Right lobe of liver (tissue), 6 donors: ENCODE results near the gene TLR6. TPM values are rescaled to one million over a fixed set of nuclear protein-coding genes. Genes with fewer than 3 reads are reported as not detected.

Experiments used
- ATAC-seq, 4 donors: fragments of 200-7000 bp; cut with Tn5 transposase; one replicate each; pipeline ENCODE4 v1.9.1; 2020; ENCODE audit warnings: mild to moderate bottlenecking in 4 of 4, moderate library complexity in 4 of 4
- DNase-seq, 3 donors: peaks; one replicate each; pipeline ENCODE4 v3.0.0-alpha.2; 2020
- H3K27ac ChIP-seq, 3 donors: fragments of 200-600 bp; one replicate each; pipeline ENCODE4 v1.8.0; 2022
- H3K27me3 ChIP-seq, 2 donors: fragments of 200-600 bp; one replicate each; pipeline ENCODE4 v1.8.0; 2022
- H3K36me3 ChIP-seq, 4 donors: fragments of 200-600 bp; sonication (generic) in 1 of 4; one replicate each; pipeline versions ENCODE4 v1.5.1 to v1.8.0; 2017 to 2022; ENCODE audit warnings: control low read depth in 1 of 4
- H3K4me1 ChIP-seq, 4 donors: fragments of 200-600 bp; sonication (generic) in 1 of 4; one replicate each; pipeline versions ENCODE4 v1.5.1 to v1.8.0; 2017 to 2022; ENCODE audit warnings: control low read depth in 1 of 4
- H3K4me3 ChIP-seq, 3 donors: fragments of 200-600 bp; one replicate each; pipeline ENCODE4 v1.8.0; 2022
- H3K9me3 ChIP-seq, 4 donors: fragments of 200-600 bp; sonication (generic) in 1 of 4; one replicate each; pipeline versions ENCODE4 v1.5.1 to v1.8.0; 2017 to 2022; ENCODE audit warnings: control low read depth in 1 of 4
- CTCF ChIP-seq, 4 donors: fragments of 200-600 bp in 3 of 4; fragments of 450-650 bp in 1 of 4; IDR thresholded peaks; one replicate each; pipeline versions ENCODE4 v1.5.1 to v1.8.0; 2016 to 2022; ENCODE audit warnings: antibody characterized with exemption in 4 of 4, mild to moderate bottlenecking in 2 of 4
- POLR2A ChIP-seq: fragments of 450-650 bp; IDR thresholded peaks from one replicate; pipeline ENCODE4 v1.6.1; 2017; ENCODE audit warnings: antibody characterized with exemption, mild to moderate bottlenecking
- WGBS: methylation state at CpG from one replicate; pipeline ENCODE4 v1.1.6; 2018; ENCODE audit warnings: low coverage, low lambda C conversion rate; ENCODE audit not compliant: insufficient coverage; ENCODE audit errors: missing lambda C conversion rate; 5-methylcytosine and 5-hydroxymethylcytosine counted together
- intact Hi-C, 2 donors: fragments of 100-400 bp; cut with DNase I; formaldehyde crosslinking; loops; one replicate each; pipeline versions ENCODE4 v1.11.2 to v1.14.1; 2022
- microRNA counts: library from miRNA; unstranded; fragments of <30 nt; microRNA quantifications from one replicate; lab custom pipeline; 2016
- microRNA-seq, 2 donors: library from miRNA; unstranded; fragments of <30 nt; microRNA quantifications; one replicate each; pipeline ENCODE4, GENCODE V29; 2019 to 2020
- small RNA-seq, 2 experiments: library from RNA; depleted of rRNA; stranded (forward); fragments of <200 nt; gene quantifications; one replicate each; pipeline ENCODE3, GENCODE V24; 2016
- total RNA-seq, 6 experiments: library from RNA; depleted of rRNA in 2 of 6; stranded (reverse); fragments of >200 nt in 2 of 6; fragmentation: NEBNext Ultra II Directional in 3 of 6; extraction: Animal tissue kit (Norgen Biotek cat#: 25700) in 3 of 6; gene quantifications; one replicate each; pipeline versions ENCODE4 v1.1.0 to v1.2.4, GENCODE V29; 2016 to 2023
- donor health status: DM: no; HTN: yes; CAD: no.
- donor health status: DM: no; HTN: no; CAD: no.
- donor health status: DM: no; HTN: no; CAD: no.
- donor health status: DM: no; HTN: yes; CAD: no.
- donor health status: DM: no; HTN: yes; CAD: no.

Gene TLR6
- total RNA-seq, 6 experiments from 2014 or later: 1.2 to 3.4 (median 2.4) TPM

- Histone ChIP-seq H3K4me1 (no peaks in the 10 kb centered on the region), H3K27ac (no peak overlapping the region), H3K4me3 (no peak overlapping the region), H3K27me3 (no peaks in the 10 kb centered on the region), H3K36me3 (no peaks in the 10 kb centered on the region), H3K9me3 (no peaks in the 10 kb centered on the region)
- intact Hi-C loops: no loop called here
- ATAC-seq (no peak), DNase-seq (no peak)
- WGBS: 79% methylated on average over 2 of the region's 2 CpGs
- no peak for TF ChIP-seq CTCF (IDR thresholded peaks at IDR 0.05)
Measured at GRCh38 chr4:38775326-38775725, 81.3 kb downstream of the TLR6 start.

GRCh38 chr4:38774181-38774955, 82.2 kb downstream of the TLR6 start:
- ATAC-seq (no peak), DNase-seq (no peak)
- Histone ChIP-seq H3K4me3 (no peak overlapping the region), H3K27ac (no peak overlapping the region), H3K4me1 (no peaks in the 10 kb centered on the region), H3K9me3 (no peaks in the 10 kb centered on the region), H3K36me3 (no peaks in the 10 kb centered on the region), H3K27me3 (no peaks in the 10 kb centered on the region)
- intact Hi-C loops: no loop called here
- 60% methylated on average over 8 of the region's 8 CpGs for WGBS
- no peak for TF ChIP-seq POLR2A
- no peak for TF ChIP-seq CTCF (IDR thresholded peaks at IDR 0.05)

MicroRNAs within 50 kb of the gene (microRNA counts, 767-probe panel; counts per million panel counts)
- microRNA hsa-miR-574-3p (lab: Ali Mortazavi, UCI) (9,932 counts per million, percentile 53 among the panel's probes with 10 or more counts), microRNA hsa-miR-574-5p (lab: Ali Mortazavi, UCI) (8,509 counts per million, percentile 35 among the panel's probes with 10 or more counts)

Small RNA genes lying within 50 kb of the gene (microRNA-seq; reads per million reads assigned to microRNA genes)
- gene MIR574: 1,208 to 1,649 reads per million in 2 donors

Small RNA genes lying within 50 kb of the gene (small RNA-seq; reads per million reads assigned to genes)
- gene MIR574: 6.4 to 6.9 reads per million in 2 experiments

Other genes with a start within 250 kb of the TLR6 start
- 10 to 100 TPM; 21.3 to 37.6 (median 26.8) TPM for gene KLF3, start 192.6 kb downstream of the TLR6 start, total RNA-seq
- gene TLR10, start 73.8 kb downstream of the TLR6 start, total RNA-seq: under 1 TPM in 4 of 6 experiments, not detected in 2; 0.16 to 0.68 (median 0.39) TPM
- 10 to 100 TPM in 1 of 6 experiments, 1 to 10 TPM in 5; 5.1 to 10.5 (median 7.8) TPM for gene TLR1, start 52.0 kb downstream of the TLR6 start, total RNA-seq
- gene FAM114A1, start 11.0 kb upstream of the TLR6 start, total RNA-seq: 10 to 100 TPM; 55.3 to 88.9 (median 69.4) TPM
- 1 to 10 TPM in 4 of 6 experiments, under 1 TPM in 1, not detected in 1; 0.29 to 2.8 (median 1.2) TPM for gene TMEM156, start 175.6 kb upstream of the TLR6 start, total RNA-seq
- gene KLHL5, start 205.4 kb upstream of the TLR6 start, total RNA-seq: 10 to 100 TPM; 25.5 to 88.0 (median 42.2) TPM